H1 (cell line): ENCODE results near the gene ARHGEF7. TPM values are rescaled to one million over a fixed set of nuclear protein-coding genes. Genes with fewer than 3 reads are reported as not detected.

Experiments
- CBX5 ChIP-seq: fragments of 300-800, 300-1000 bp; sonication (generic); IDR thresholded peaks from 2 replicates; pipeline ENCODE4 v1.7.1; 2016; ENCODE audit warnings: antibody characterized with exemption, low read length, low read depth
- CBX8 ChIP-seq: fragments of 300-800, 300-1000 bp; sonication (generic); IDR thresholded peaks from 2 replicates; pipeline ENCODE4 v1.7.1; 2016; ENCODE audit warnings: low read depth, low read length, borderline replicate concordance
- CEBPB ChIP-seq: IDR thresholded peaks from 2 replicates; pipeline ENCODE4 v1.6.1; 2012; ENCODE audit warnings: low read depth, low read length
- CHD1 ChIP-seq: IDR thresholded peaks from 2 replicates; pipeline ENCODE4 v1.6.1; 2012; ENCODE audit warnings: low read depth, low read length, improper control_type of control experiment
- CHD2 ChIP-seq: IDR thresholded peaks from 2 replicates; pipeline ENCODE4 v1.6.1; 2012; ENCODE audit warnings: low read length, improper control_type of control experiment
- EZH2 ChIP-seq: fragments of 200-600 bp; sonication (generic); IDR thresholded peaks from 2 replicates; pipeline ENCODE4 v1.7.1; 2012; ENCODE audit warnings: low read depth, mild to moderate bottlenecking, moderate library complexity, low read length, inconsistent platforms; ENCODE audit not compliant: severe bottlenecking
- JUN ChIP-seq: IDR thresholded peaks from 2 replicates; pipeline ENCODE4 v1.6.1; 2011; ENCODE audit warnings: low read depth, mild to moderate bottlenecking, improper control_type of control experiment, low read length
- NRF1 ChIP-seq: IDR thresholded peaks from 2 replicates; pipeline ENCODE4 v1.6.1; 2011; ENCODE audit warnings: mild to moderate bottlenecking, low read depth, low read length, improper control_type of control experiment
- TCF12 ChIP-seq: IDR thresholded peaks from 2 replicates; pipeline ENCODE4 v1.6.1; 2011; ENCODE audit warnings: low read depth, mild to moderate bottlenecking, low read length
- polyA plus RNA-seq, 7 experiments: library from polyadenylated mRNA; depleted of rRNA in 3 of 7; stranded (reverse) in 5 of 7; unstranded in 2 of 7; fragments of >200 nt in 5 of 7; fragments of 200-250 nt in 2 of 7; gene quantifications; 1 replicate in 5 of 7; 2 replicates in 1 of 7; 4 replicates in 1 of 7; pipeline versions ENCODE4 v1.2.1 to v1.2.3, GENCODE V29; 2011 to 2013; ENCODE audit warnings: missing spikeins in 2 of 7, mixed read lengths in 2 of 7
- total RNA-seq: library from RNA; stranded (reverse); fragmentation: NEBNext Ultra II Directional; extraction: Animal tissue kit (Norgen Biotek cat#: 25700); gene quantifications from 2 replicates; pipeline ENCODE4 v1.2.1, GENCODE V29; 2021
- TF ChIP-seq, protein P1 (sequence below): IDR thresholded peaks from 2 replicates; pipeline ENCODE4 v1.6.1; 2012; ENCODE audit warnings: low read length, inconsistent platforms

ARHGEF7 gene
- total and polyA plus RNA-seq, 2 of the 8 experiments (the other 6 are each of a cell fraction or from before 2014, with no cell fraction given) = 26.2 to 56.5 TPM

DNA sequence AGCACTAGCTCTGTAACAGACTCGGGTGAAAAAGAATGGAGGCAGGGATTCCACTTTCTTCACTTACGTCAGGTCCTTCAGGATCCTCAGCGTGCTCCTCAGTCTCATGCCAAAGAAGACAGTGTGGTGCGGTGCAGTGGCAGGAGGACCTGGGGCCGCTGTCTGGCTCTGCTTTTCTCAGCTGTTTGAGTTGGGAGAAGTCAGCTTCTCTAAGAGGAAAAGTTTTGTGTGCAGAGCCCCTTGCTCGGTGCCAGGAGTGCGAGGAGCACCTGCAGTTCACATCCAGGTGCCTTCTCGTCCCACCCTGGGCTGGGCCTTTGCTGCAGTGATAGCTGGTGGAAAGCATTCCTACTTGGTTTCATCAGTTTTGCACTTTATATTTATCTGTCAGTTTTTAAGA is 127.5 kb downstream of the ARHGEF7 start (continued):
- TF ChIP-seq CHD2 (no peak), CBX5 (no peak), JUN (no peak), TCF12 (no peak), CBX8 (no peak), NRF1 (no peak), CHD1 (no peak), EZH2 (no peak), CEBPB (no peak)
- TF ChIP-seq, protein P1, sequence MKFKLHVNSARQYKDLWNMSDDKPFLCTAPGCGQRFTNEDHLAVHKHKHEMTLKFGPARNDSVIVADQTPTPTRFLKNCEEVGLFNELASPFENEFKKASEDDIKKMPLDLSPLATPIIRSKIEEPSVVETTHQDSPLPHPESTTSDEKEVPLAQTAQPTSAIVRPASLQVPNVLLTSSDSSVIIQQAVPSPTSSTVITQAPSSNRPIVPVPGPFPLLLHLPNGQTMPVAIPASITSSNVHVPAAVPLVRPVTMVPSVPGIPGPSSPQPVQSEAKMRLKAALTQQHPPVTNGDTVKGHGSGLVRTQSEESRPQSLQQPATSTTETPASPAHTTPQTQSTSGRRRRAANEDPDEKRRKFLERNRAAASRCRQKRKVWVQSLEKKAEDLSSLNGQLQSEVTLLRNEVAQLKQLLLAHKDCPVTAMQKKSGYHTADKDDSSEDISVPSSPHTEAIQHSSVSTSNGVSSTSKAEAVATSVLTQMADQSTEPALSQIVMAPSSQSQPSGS = no peak
- TF ChIP-seq, all 59 proteins: peak for 0
